Esophagus squamous epithelium (tissue), 4 donors: ENCODE results near the gene OTOF.

Experiments used
- POLR2A ChIP-seq, 4 donors: fragments of 450-650 bp; IDR thresholded peaks; one replicate each; pipeline ENCODE4 v1.6.1; 2017; ENCODE audit warnings: antibody characterized with exemption in 4 of 4, mild to moderate bottlenecking in 4 of 4, moderate library complexity in 3 of 4
- TF ChIP-seq, protein P1 (sequence below), 6 experiments: fragments of 450-650 bp in 4 of 6; fragments of 200-600 bp in 2 of 6; sonication (generic) in 2 of 6; IDR thresholded peaks; one replicate each; pipeline ENCODE4 v1.5.1; 2016 to 2019; ENCODE audit warnings: antibody characterized with exemption in 6 of 6, mild to moderate bottlenecking in 4 of 6, moderate library complexity in 4 of 6

DNA sequence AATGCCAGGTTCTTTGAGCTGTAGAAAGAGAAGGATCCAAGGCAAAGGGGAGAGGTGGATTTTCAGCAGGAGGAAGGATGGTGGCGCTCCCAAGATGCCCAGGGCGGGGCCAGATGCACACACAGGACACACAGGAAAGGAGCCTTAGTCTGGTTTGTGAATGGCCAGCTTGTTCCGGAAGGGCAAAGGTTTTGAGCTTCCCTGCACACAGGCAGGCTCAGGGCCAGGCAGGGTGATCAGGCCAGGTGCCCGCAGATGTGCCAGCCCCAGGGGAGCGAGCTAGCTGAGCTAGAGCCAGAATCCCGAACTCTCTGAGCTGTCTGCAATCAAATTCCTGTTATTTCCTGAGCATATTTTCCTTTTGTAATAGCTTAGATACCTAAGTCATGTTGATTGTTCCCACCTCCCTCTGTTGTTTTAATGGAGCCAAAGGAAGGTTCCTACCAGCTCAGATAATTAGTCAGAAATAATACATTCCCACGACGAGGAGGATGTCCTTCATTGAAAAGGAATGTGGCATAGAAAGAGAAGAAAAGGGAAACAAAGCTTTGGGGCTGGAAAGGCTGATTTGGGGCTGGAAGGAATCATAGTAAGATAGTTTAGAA, 13.7 kb upstream of the OTOF start:
- TF ChIP-seq POLR2A (IDR thresholded peaks at IDR 0.05): no peak
- TF ChIP-seq, protein P1, sequence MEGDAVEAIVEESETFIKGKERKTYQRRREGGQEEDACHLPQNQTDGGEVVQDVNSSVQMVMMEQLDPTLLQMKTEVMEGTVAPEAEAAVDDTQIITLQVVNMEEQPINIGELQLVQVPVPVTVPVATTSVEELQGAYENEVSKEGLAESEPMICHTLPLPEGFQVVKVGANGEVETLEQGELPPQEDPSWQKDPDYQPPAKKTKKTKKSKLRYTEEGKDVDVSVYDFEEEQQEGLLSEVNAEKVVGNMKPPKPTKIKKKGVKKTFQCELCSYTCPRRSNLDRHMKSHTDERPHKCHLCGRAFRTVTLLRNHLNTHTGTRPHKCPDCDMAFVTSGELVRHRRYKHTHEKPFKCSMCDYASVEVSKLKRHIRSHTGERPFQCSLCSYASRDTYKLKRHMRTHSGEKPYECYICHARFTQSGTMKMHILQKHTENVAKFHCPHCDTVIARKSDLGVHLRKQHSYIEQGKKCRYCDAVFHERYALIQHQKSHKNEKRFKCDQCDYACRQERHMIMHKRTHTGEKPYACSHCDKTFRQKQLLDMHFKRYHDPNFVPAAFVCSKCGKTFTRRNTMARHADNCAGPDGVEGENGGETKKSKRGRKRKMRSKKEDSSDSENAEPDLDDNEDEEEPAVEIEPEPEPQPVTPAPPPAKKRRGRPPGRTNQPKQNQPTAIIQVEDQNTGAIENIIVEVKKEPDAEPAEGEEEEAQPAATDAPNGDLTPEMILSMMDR (IDR thresholded peaks at IDR 0.05): no peak
